Lower leg skin (tissue), 4 donors: ENCODE measurements around the gene RNF11. TPM values are rescaled to one million over a fixed set of nuclear protein-coding genes. Genes with fewer than 3 reads are reported as not detected.

Experiments
- DNase-seq, 2 donors: peaks; one replicate each; pipeline ENCODE4 v3.0.0-alpha.2; 2019; ENCODE audit warnings: low spot score in 2 of 2
- H3K4me3 ChIP-seq: fragments of 200-600 bp; sonication (generic); 2 replicates; pipeline ENCODE4 v1.5.1; 2017; ENCODE audit warnings: mild to moderate bottlenecking, low read depth; ENCODE audit not compliant: poor library complexity, severe bottlenecking
- POLR2A ChIP-seq, 2 donors: fragments of 450-650 bp; IDR thresholded peaks; one replicate each; pipeline ENCODE4 v1.6.1; 2016 to 2017; ENCODE audit warnings: antibody characterized with exemption in 2 of 2, mild to moderate bottlenecking in 1 of 2, moderate library complexity in 1 of 2
- WGBS, 2 donors: methylation state at CpG; one replicate each; pipeline ENCODE4 v1.1.5; 2018; 5-methylcytosine and 5-hydroxymethylcytosine counted together
- intact Hi-C: fragments of 100-400 bp; cut with DNase I; formaldehyde crosslinking; loops from one replicate; pipeline ENCODE4 v1.15.0; 2023; ENCODE audit warnings: low total_unique reads
- total RNA-seq, 4 donors: library from RNA; depleted of rRNA; stranded (reverse); fragments of >200 nt; gene quantifications; one replicate each; pipeline ENCODE4 v1.1.0, GENCODE V29; 2016
- TF ChIP-seq, protein P1 (sequence below), 3 donors: fragments of 450-650 bp; IDR thresholded peaks; one replicate each; pipeline ENCODE4 v1.5.1; 2016; ENCODE audit warnings: antibody characterized with exemption in 3 of 3, mild to moderate bottlenecking in 3 of 3, moderate library complexity in 2 of 3

The RNF11 gene
- total RNA-seq, 4 donors from 2014 or later = 65.4 to 95.3 (median 81.6) TPM

DNA sequence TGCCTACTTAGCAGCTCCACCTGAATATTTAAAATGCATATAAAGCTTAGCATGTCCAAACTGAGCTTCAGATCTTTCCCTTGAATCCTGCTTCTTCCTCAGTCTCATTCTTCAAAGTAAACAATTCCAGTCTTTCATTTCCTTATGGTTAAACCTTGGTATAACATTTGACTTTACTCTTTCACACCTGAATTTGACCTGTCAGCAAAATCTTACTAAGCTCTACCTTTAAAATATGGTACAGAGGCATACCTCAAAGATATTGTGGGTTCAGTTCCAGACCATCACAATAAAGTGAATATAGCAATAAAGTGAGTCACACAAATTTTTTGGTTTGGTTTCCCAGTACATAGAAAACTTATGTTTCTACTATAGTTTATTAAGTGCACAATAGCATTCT is 42.5 kb upstream of the RNF11 start:
- TF ChIP-seq POLR2A (IDR thresholded peaks at IDR 0.05) = no peak
- TF ChIP-seq, protein P1, sequence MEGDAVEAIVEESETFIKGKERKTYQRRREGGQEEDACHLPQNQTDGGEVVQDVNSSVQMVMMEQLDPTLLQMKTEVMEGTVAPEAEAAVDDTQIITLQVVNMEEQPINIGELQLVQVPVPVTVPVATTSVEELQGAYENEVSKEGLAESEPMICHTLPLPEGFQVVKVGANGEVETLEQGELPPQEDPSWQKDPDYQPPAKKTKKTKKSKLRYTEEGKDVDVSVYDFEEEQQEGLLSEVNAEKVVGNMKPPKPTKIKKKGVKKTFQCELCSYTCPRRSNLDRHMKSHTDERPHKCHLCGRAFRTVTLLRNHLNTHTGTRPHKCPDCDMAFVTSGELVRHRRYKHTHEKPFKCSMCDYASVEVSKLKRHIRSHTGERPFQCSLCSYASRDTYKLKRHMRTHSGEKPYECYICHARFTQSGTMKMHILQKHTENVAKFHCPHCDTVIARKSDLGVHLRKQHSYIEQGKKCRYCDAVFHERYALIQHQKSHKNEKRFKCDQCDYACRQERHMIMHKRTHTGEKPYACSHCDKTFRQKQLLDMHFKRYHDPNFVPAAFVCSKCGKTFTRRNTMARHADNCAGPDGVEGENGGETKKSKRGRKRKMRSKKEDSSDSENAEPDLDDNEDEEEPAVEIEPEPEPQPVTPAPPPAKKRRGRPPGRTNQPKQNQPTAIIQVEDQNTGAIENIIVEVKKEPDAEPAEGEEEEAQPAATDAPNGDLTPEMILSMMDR (IDR thresholded peaks at IDR 0.05) = no peak
- no peak for DNase-seq
- H3K4me3 ChIP-seq = no peak overlapping the region
- intact Hi-C loops = loop anchor here (10.0 kb wide), 1 partner anchor 419 kb away; no protein-coding TSS in a partner anchor

DNA sequence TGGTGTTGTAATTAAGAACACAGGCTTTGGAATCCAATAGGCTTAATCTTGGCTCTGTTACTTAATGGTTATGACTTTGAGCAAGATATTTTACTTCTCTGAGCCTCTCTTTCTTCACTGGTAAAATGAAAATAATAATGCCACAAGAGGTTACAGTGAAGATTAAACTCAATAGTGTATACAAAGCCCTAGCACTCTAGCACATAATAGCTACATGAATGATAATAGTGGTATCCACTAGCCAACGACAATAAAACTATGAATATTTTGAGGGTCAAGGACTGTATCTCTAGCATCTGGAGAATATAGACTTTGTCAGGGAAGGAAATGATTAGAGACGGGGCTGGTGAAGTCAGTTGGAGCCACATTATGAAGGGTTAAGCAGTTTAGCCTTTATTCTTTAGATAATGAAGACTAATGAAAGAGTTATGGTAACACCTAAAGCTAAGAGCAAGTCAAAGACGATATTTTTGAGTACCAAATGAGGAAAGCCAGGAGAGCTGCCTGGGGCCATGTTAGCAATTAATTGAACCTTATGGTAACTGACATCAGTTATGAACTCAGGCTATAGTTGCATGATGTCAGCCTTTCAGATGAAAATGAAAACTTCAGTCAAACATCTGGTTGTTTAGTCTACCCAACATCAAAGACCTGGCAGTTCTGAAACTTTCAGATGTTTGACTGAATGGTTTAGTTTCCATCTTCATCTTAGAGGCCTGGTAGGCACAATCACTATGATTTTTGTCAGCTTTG is 32.8 kb upstream of the RNF11 start:
- DNase-seq = no peak
- intact Hi-C loops = no loop called here
- H3K4me3 ChIP-seq = no peak overlapping the region
- 61 to 69% methylated on average over 3 of the region's 3 CpGs for WGBS, 2 donors
- no peak for TF ChIP-seq POLR2A (IDR thresholded peaks at IDR 0.05)
- TF ChIP-seq, protein P1 (IDR thresholded peaks at IDR 0.05) = no peak

DNA sequence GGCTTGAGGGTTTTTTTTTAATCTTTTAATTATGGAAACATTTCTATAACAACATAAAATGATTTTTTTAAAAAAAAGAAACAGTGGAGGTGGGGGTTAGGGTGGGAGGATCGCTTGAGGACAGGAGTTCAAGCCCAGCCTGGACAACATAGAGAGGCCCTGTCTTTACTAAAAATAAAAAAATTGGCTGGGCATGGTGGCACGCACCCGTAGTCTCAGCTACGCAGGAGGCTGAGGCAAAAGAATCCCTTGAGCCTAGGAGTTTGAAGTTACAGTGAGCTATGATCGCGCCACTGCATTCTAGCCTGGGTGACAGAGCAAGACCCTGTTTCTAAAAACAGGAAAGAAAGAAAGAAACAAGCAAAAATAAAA is 32.2 kb upstream of the RNF11 start:
- 88 to 91% methylated on average over 6 of the region's 6 CpGs for WGBS, 2 donors
- intact Hi-C loops = no loop called here
- DNase-seq = no peak
- no peak overlapping the region for H3K4me3 ChIP-seq
- TF ChIP-seq, protein P1 (IDR thresholded peaks at IDR 0.05) = no peak
- no peak for TF ChIP-seq POLR2A (IDR thresholded peaks at IDR 0.05)

DNA sequence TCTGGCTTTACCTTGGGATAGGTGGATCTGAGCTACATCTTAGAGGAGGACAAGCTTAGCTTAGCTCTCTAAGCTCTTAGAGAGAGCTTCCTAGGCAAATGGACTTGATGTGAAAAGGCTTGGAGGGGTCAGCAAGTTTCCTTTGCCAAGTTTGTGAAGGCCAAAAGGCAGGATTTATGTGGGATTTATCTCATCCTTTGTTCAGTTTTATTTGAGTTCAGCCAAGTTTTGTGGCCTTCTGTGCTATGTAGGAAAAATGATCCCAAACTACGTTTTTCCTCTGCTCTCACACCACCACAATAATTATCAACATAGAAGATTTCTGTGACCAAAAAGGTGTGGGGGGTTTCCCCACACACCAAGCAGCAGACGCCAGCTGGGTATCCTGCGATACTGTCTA is 26.0 kb upstream of the RNF11 start:
- intact Hi-C loops = no loop called here
- DNase-seq = no peak
- no peak overlapping the region for H3K4me3 ChIP-seq
- TF ChIP-seq, protein P1 (IDR thresholded peaks at IDR 0.05) = no peak
- 71 to 77% methylated on average over 3 of the region's 3 CpGs for WGBS, 2 donors

DNA sequence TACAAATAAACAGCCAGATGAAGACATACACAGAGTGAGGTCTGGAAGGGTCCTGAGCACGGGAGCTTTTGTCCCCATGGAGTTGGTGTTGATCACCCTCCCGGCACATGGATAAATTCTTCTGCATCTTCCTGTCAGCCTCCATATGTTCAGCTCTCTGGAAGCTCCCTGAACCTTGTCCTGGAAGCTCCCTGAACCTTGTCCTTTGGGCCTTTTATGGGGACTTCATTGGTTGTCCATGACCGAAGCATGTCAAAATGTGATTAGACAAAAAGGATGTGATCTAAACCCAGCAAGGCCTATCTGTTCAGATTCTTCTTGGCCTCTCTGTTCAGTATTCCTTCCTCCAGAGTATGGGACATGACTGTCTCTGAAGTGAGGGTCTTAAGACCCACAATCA is 25.4 kb upstream of the RNF11 start:
- TF ChIP-seq, protein P1 (IDR thresholded peaks at IDR 0.05) = no peak
- no peak for TF ChIP-seq POLR2A (IDR thresholded peaks at IDR 0.05)
- no peak for DNase-seq
- 81 to 93% methylated on average over 3 of the region's 3 CpGs for WGBS, 2 donors
- intact Hi-C loops = no loop called here
- H3K4me3 ChIP-seq = no peak overlapping the region

DNA sequence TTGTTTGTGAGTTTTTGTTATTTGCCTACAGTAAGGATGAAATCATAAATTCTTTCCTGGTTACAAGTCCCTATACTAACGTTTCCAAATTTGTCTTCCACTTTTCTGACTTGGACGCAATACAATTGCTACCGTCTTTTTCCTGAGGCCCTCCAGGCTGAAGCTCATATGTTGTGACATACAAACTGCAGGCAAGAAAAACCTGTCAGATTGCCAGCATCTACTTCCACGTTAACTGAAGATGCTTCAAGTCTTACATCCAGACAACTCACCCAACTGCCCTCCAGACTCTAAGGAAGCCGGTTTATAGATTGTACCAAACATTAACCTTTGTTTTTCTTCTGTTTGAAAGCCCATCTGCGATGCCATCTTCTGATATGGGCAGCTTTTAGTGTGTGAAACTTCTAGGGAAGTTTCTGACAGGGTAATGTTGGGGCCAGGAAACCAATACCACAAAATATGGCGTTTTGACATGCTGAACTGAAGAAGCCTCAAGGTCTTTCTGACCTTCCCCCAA is 21.4 kb upstream of the RNF11 start:
- TF ChIP-seq, protein P1 (IDR thresholded peaks at IDR 0.05) = no peak
- no peak for TF ChIP-seq POLR2A (IDR thresholded peaks at IDR 0.05)
- WGBS, 2 donors = 19 to 22% methylated on average over 7 of the region's 7 CpGs

More for the DNA sequence above, 21.4 kb upstream of the RNF11 start:
- H3K4me3 ChIP-seq = no peak overlapping the region
- intact Hi-C loops = no loop called here
- no peak for DNase-seq
